Panc1 (cell line): ENCODE measurements around the gene AMZ1. TPM values are rescaled to one million over a fixed set of nuclear protein-coding genes. Genes with fewer than 3 reads are reported as not detected.
A peak's percentile ranks its signal among the peaks of the same experiment; 100 is the strongest.

ENCODE experiments used
- ATAC-seq: fragments of 200-7000 bp; cut with Tn5 transposase; 2 replicates; pipeline ENCODE4 v1.9.1; 2020; ENCODE audit warnings: mild to moderate bottlenecking, moderate library complexity
- BruUV-seq: library from RNA; stranded (reverse); fragments of 400-500 nt; replicated peaks from 2 replicates; lab custom pipeline; 2021; lab: Mats Ljungman, UMichigan
- CTCF ChIA-PET: fragments of 300-600 bp; sonication (Branson Sonifier 250); formaldehyde crosslinking; loops from one replicate; lab custom pipeline; 2022; ENCODE audit warnings: antibody characterized with exemption; lab: Charles Lee
- POLR2A ChIA-PET: fragments of 300-600 bp; sonication (Branson Sonifier 250); formaldehyde crosslinking; loops from one replicate; lab custom pipeline; 2022; ENCODE audit warnings: antibody characterized with exemption; lab: Charles Lee
- DNase-seq: peaks from one replicate; pipeline ENCODE4 v3.0.0-alpha.2; 2010; ENCODE audit warnings: low read depth, low spot score
- H3K27ac ChIP-seq: 2 replicates; pipeline ENCODE4 v1.5.1; 2011; ENCODE audit warnings: mild to moderate bottlenecking, low read length, inconsistent platforms
- H3K27me3 ChIP-seq: fragments of 200-500 bp; sonication (Bioruptor generic); 2 replicates; pipeline ENCODE4 v1.6.0; 2014; ENCODE audit warnings: low read length, inconsistent platforms; ENCODE audit not compliant: control insufficient read depth, insufficient read depth
- H3K36me3 ChIP-seq: fragments of 200-500 bp; sonication (Bioruptor generic); 2 replicates; pipeline ENCODE4 v1.5.1; 2014; ENCODE audit warnings: inconsistent platforms, mild to moderate bottlenecking, low read length, moderate library complexity; ENCODE audit not compliant: control insufficient read depth, insufficient read depth
- H3K4me1 ChIP-seq: 2 replicates; pipeline ENCODE4 v1.5.1; 2011; ENCODE audit warnings: inconsistent platforms, mild to moderate bottlenecking, low read length, moderate library complexity; ENCODE audit not compliant: control insufficient read depth, insufficient read depth
- H3K4me3 ChIP-seq, 2 experiments: 2 replicates each; pipeline ENCODE4 v1.5.1; 2011 to 2012; ENCODE audit warnings: low read depth in 2 of 2, low read length in 2 of 2, mild to moderate bottlenecking in 2 of 2, inconsistent platforms in 1 of 2, moderate library complexity in 1 of 2
- H3K9me3 ChIP-seq: fragments of 200-500 bp; sonication (Bioruptor generic); 2 replicates; pipeline ENCODE4 v1.5.1; 2014; ENCODE audit warnings: low read depth, mild to moderate bottlenecking, inconsistent platforms, low read length, moderate library complexity; ENCODE audit not compliant: control insufficient read depth, insufficient read depth
- CTCF ChIP-seq: fragments of 450-650 bp; IDR thresholded peaks from 2 replicates; pipeline ENCODE4 v1.5.1; 2017; ENCODE audit warnings: mild to moderate bottlenecking
- POLR2AphosphoS5 ChIP-seq: IDR thresholded peaks from 2 replicates; pipeline ENCODE4 v1.6.1; 2012; ENCODE audit warnings: mild to moderate bottlenecking, low read depth, low read length, moderate library complexity
- REST ChIP-seq, 2 experiments: IDR thresholded peaks; 2 replicates each; pipeline ENCODE4 v1.6.1; 2011 to 2012; ENCODE audit warnings: low read depth in 2 of 2, control low read depth in 1 of 2, low read length in 1 of 2, mild to moderate bottlenecking in 1 of 2, moderate library complexity in 1 of 2; ENCODE audit not compliant: insufficient read depth in 1 of 2
- SIN3A ChIP-seq: IDR thresholded peaks from 2 replicates; pipeline ENCODE4 v1.6.1; 2012; ENCODE audit warnings: low read depth, mild to moderate bottlenecking, low read length, moderate library complexity, borderline replicate concordance; ENCODE audit not compliant: insufficient read depth
- TCF7L2 ChIP-seq: IDR thresholded peaks from 2 replicates; pipeline ENCODE4 v1.6.1; 2011; ENCODE audit warnings: mild to moderate bottlenecking, low read depth, low read length, inconsistent platforms
- in situ Hi-C: cut with HindIII; loops from 2 replicates; pipeline ENCODE4 v1.10.0; 2016; ENCODE audit warnings: low sequenced_read_pairs, low pct_unique_long_range_greater_than_20kb
- intact Hi-C: fragments of 100-400 bp; cut with micrococcal nuclease; formaldehyde crosslinking; loops from one replicate; pipeline ENCODE4 v1.10.0; 2022; ENCODE audit not compliant: unreplicated experiment
- total RNA-seq: library from RNA; stranded (reverse); gene quantifications from one replicate; pipeline ENCODE4 v1.2.1, GENCODE V29; 2021; ENCODE audit not compliant: unreplicated experiment

Gene AMZ1
- total RNA-seq, 1 experiment from 2014 or later = 0.57 TPM

GRCh38 chr7:2753148-2753547, 65.1 kb downstream of the AMZ1 start:
- no peak for ATAC-seq
- Histone ChIP-seq H3K9me3 (peaks cover 7% of the 10 kb centered on the region; the same call in 1 of the 2 replicates), H3K4me1 (peaks cover 46% of the 10 kb centered on the region), H3K27ac (peak overlapping the region; percentile 98), H3K27me3 (no peaks in the 10 kb centered on the region), H3K4me3 (no peak overlapping the region), H3K36me3 (no peaks in the 10 kb centered on the region)
- intact Hi-C loops (no loop called here), in situ Hi-C loops (no loop called here)
- no peak for DNase-seq
- CTCF ChIA-PET = no interaction called here
- BruUV-seq = no TSS peak
- POLR2A ChIA-PET = no interaction called here
- no peak for TF ChIP-seq POLR2AphosphoS5
- TF ChIP-seq SIN3A = no peak
- TF ChIP-seq REST (IDR thresholded peaks at IDR 0.05; ENCODE audit: insufficient read depth in 1 of 2, low read depth in 2 of 2, low read length in 1 of 2) = no peak
- TF ChIP-seq TCF7L2 = no peak
- TF ChIP-seq CTCF = no peak

- POLR2A ChIA-PET = interaction anchor here (0.5 to 0.6 kb wide), 2 partner anchors 61 to 397 kb away, joined by 3 to 12 read pairs; no protein-coding TSS in a partner anchor
- in situ Hi-C loops (no loop called here), intact Hi-C loops (no loop called here)
- DNase-seq = no peak
- Histone ChIP-seq H3K36me3 (no peaks in the 10 kb centered on the region), H3K4me1 (peaks cover 56% of the 10 kb centered on the region), H3K4me3 (no peak overlapping the region), H3K9me3 (peaks cover 7% of the 10 kb centered on the region; the same call in 1 of the 2 replicates), H3K27me3 (no peaks in the 10 kb centered on the region), H3K27ac (peak overlapping the region; percentile 98)
- TF ChIP-seq REST (IDR thresholded peaks at IDR 0.05; ENCODE audit: insufficient read depth in 1 of 2, low read depth in 2 of 2, low read length in 1 of 2) = no peak
- TF ChIP-seq TCF7L2 = no peak
- no peak for TF ChIP-seq POLR2AphosphoS5
- TF ChIP-seq CTCF = no peak
- no peak for TF ChIP-seq SIN3A
- CTCF ChIA-PET = no interaction called here
- no peak for ATAC-seq
- no TSS peak for BruUV-seq
Measured at GRCh38 chr7:2754086-2754485, 66.1 kb downstream of the AMZ1 start.
